ENCODE results near the gene UQCRQ. TPM values are rescaled to one million over a fixed set of nuclear protein-coding genes. Genes with fewer than 3 reads are reported as not detected.

Gene UQCRQ
- total and polyA plus RNA-seq, 9 of the 15 experiments (the other 6 are each of a cell fraction or from before 2014, with no cell fraction given): 235 to 2,421 (median 883) TPM

- TF ChIP-seq ESRRB (CRISPR knock-in tag; IDR thresholded peaks at IDR 0.05; ENCODE audit: borderline replicate concordance): no peak
- no peak for TF ChIP-seq EZH2 (IDR thresholded peaks at IDR 0.05; ENCODE audit: borderline replicate concordance, low read depth, low read length)
- TF ChIP-seq STAT5A (IDR thresholded peaks at IDR 0.05; ENCODE audit: borderline replicate concordance, low read length): no peak
- TF ChIP-seq ZNF143 (CRISPR knock-in tag; IDR thresholded peaks at IDR 0.05): no peak
- no peak for TF ChIP-seq ZNF407 (IDR thresholded peaks at IDR 0.05; ENCODE audit: low read depth)
- TF ChIP-seq ZZZ3 (IDR thresholded peaks at IDR 0.05): no peak
- TF ChIP-seq FOXM1 (IDR thresholded peaks at IDR 0.05; ENCODE audit: low read depth): no peak
- TF ChIP-seq FOXM1 (CRISPR knock-in tag; IDR thresholded peaks at IDR 0.05; ENCODE audit: low read depth): no peak
- no peak for TF ChIP-seq TAF1 (IDR thresholded peaks at IDR 0.05; ENCODE audit: control insufficient read depth, extremely low read depth, insufficient read depth, low read length, severe bottlenecking)
Observed at GRCh38 chr5:132896685-132897084, 30.2 kb downstream of the UQCRQ start (continued).
